HG03521 (cell line): ENCODE results near the gene MYBPC1.
"Not testable (repeated sequence)": the region's sequence is repeated elsewhere in the genome, so short reads cannot be mapped to it uniquely, and the experiment has no call there.

Experiments
- ATAC-seq: cut with Tn5 transposase; IDR thresholded peaks from one replicate; pipeline ENCODE4 v1.9.1; 2021; ENCODE audit warnings: mild to moderate bottlenecking, moderate library complexity; ENCODE audit not compliant: unreplicated experiment

Gene MYBPC1

DNA sequence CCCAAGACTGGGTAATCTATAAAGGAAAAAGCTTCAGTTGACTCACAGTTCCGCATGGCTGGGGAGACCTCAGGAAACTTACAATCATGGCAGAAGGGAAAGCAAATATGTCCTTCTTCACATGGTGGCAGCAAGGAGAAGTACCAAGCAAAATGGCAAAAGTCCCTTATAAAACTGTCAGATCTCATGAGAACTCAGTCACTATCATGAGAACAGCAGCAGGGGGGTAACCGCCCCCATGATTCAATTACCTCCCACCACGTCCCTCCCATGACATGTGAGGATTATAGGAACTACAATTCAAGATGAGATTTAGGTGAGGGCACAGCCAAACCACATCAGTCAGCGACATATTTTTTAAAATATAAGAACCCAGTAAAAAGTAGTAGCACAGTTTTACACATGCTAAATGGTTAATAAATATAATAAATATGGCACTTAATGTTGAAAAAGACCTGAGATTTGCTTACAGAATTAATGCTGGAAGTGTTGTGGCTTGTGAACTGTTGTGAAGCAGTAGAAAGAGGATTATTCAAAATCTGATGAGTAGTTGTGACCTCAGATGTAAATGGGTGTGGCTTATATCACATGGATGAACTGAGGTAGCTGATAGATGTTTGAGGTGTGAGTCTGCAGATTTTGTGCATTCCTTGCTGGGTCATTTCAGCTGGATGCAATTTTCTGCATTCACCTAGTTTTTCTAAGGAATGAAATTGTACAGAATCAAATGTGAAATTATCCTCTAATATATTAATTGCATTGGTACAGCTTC is 55.8 kb downstream of the MYBPC1 start:
- no peak for ATAC-seq

DNA sequence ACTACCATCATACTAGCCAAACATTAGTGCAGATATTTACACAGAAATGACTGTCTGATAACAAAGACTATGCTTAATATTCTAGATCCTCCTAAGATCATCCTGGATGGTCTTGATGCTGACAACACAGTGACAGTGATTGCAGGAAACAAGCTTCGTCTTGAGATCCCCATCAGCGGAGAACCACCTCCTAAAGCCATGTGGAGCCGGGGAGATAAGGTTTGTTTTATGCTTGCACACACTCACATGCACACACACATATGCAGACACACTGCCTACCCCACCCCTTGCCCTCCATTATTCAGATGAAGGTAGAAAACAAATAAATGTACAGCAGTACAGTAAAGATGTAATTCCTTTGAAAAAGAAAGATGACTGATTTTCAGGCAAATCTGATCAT is 58.3 kb downstream of the MYBPC1 start:
- no peak for ATAC-seq

DNA sequence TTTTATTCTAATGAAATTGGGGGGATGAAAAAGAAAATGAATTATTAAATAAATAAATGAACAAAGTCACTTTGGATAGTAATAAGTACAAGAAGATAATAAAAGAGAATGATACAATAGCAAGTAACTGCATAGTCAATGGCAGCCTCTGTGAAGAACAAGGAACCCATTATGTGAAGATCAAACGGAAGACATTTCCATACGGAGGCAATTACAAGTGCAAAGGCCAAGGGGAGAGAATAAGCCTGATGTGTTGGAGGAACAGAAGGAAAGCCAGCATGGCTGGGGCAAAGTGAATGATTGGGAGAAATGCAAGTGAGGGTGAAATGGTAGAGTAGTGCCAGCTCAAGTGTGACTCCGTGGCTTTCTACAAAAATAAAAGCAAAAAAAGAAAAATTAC is 58.7 kb downstream of the MYBPC1 start:
- no peak for ATAC-seq

DNA sequence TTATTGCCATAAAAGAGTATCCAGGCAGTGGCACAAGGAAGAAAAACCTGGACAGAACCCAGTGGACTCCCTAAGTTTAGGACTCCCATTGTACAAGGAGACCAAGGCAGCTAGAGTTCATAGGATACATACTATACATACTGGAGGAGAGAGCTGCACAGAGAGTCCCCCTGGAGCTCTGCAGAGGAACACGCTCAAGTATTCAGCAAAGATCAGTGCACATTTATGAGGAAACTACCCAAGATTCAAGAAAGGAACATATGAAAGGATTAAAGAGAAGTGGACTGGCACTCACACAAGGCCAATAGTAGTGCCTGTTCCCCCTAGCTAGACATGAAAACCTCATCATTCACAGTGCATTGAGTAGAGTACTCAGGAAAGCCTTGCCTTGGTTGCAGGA is 59.7 kb downstream of the MYBPC1 start:
- ATAC-seq = no peak

DNA sequence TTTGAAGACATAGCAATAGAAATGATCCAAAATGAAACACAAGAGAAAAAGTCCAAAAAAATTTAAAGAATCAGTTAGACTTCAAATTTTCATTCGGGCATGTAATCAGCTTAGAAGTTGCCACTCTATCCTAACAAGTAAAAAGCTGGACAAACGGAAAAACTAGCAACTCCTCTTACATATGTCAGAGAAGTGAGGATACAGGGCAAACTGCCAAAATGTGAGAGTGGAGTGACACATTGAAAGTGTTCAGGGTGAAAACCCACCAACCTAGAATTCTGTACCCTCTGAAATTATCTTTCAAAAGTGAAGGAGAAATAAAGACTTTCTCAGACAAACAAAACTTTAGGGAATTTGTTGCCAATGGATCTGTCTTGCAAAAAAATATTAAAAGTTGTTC is 60.6 kb downstream of the MYBPC1 start:
- no peak for ATAC-seq

DNA sequence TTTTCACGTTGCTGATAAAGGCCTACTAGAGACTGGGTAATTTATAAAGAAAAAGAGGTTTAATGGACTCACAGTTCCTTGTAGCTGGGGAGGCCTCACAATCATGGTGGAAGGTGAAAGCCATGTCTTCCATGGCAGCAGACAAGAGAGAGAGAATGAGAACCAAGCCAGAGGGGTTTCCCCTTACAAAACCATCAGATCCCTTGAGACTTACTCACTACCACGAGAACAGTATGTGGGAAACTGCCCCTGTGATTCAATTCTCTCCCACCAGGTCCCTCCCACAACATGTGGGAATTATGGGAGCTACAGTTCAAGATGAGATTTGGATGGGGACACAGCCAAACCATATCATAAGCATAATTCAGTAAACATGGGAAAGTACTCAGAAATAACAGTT is 65.9 kb downstream of the MYBPC1 start:
- ATAC-seq = not testable (repeated sequence)

DNA sequence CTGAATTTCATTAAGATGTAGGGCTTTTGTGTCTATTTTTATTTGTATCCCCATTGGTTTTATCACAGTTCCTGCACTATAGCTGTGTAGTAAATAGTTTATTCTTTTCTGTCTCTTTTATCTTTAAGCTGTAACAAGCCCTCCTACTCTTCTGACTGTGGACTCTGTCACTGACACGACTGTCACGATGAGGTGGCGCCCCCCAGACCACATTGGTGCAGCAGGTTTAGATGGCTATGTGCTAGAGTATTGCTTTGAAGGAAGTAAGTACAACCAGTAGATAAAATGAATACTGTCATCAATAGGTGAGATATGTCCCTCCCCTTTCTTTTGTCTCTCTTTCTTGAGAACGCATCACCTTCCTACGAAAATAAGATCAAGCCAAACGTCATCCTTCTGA is 68.5 kb downstream of the MYBPC1 start:
- no peak for ATAC-seq

DNA sequence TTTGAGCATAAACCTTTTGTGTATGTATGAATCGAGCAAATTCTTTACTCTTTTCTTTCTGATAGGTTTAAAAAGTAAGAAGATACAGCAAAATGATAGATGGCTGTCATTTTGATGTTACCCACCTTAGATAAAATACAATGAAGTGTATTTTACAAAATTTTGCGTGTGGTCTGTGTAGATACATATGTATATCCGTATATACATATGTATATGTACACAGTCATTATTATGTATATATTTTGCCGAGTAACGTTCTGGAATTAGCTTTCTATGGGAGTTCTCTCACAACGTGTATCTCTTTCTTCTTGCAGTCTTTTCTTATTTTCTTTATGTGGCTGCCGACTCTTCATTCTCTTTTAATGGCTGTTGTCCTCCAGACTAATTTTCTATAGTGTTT is 70.2 kb downstream of the MYBPC1 start:
- ATAC-seq = no peak

DNA sequence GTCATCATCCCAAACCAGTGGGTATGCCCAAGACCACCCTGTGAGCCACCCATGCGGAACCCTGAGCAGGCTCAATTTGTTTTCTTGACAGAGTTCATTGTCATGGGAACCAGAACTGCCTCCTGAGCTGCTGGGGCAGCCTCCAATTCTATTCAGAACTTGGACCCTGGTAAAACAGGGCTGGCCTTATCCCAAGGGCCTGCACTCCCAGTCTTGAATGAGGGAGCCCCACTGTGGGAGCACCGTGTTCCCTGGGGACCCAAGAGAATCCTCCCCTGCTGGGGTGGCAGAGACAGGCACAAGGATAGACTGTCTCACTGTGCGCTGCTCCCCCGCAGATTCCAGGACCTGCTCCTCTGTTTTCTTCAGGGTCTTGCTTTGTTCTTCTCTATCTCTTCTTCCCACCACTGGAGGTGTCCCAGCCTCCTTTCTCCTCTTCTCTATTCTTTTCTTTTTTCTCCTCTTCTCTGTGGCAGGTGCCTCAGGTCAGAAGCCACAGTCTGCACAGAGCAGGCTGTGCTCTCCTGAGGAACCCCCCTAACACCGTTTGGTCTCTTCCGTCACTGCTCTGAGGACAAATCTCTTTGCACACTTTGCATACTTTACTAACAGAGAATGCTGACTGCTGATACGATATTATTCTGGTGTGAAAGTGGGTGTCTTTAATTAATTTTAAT is 71.4 kb downstream of the MYBPC1 start:
- no peak for ATAC-seq

DNA sequence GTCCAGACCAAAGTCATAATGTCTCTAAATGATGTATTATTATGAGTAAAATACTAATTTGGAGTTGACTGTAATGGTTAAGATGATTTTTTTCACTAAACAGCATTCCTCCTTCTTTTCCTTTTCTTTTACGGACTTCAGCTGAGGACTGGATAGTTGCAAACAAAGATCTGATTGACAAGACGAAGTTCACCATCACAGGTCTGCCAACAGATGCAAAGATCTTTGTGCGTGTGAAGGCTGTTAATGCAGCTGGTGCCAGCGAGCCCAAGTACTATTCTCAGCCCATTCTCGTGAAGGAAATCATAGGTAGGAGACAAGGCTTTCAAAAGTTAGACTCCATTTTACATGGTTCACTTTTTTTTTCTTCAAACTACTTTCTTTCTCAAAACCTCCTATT is 72.8 kb downstream of the MYBPC1 start:
- no peak for ATAC-seq

DNA sequence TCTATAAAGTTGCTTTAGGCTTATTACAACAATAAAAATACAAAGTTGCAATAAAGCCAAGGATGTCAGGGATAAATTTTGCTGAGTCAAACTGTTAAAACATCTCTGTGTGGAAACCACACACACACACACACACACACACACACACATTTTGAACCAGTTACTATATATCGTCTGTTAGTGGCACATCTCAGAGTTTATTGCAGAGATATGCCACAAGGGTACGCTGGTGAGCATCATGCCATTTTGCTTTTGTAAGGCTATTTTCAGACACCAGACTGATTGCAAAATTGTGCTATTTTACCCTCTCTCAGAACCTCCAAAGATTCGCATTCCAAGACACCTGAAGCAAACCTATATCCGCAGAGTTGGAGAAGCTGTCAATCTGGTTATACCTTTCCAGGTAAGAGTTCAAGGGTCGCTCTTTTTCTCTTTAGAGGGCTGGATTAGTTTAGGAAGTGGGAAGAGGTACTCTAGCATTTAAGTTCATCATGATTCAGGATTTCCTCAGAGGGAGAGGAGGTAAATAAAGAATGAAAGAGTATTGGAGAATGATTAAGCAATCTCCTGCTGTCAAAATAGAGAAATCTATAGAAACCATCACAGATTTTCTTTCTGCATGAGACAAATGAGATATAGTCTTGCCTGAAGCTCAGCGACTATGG is 75.4 kb downstream of the MYBPC1 start:
- ATAC-seq = no peak

DNA sequence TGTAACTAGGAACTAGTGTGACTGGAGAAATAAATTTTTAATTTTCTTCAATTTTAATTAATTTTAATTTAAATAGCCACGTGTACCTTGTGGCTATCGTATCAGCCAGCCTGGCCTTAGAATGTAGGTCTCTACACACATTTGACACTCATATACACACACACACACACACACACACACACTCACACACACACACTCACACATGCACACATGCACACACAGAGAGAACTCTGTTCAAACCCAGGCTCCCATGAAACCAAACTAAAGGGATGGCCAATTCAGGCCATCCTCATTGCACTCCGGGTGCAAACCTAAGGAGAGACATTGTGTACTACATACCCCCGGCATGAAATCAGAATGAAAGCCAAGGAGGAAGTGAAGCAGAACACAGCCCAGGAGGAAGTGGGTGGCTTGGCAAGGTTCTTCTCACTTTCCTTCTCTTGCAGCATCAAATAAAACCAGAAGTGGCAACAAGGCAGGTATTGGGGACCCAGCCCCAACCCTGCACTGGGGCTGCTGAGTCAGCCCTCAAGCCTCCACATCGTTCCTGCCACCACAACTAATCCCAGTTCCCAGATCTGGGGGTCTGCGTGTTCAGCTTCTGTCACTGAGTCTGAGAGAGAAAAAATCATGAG is 76.5 kb downstream of the MYBPC1 start:
- ATAC-seq = peak; percentile 80

DNA sequence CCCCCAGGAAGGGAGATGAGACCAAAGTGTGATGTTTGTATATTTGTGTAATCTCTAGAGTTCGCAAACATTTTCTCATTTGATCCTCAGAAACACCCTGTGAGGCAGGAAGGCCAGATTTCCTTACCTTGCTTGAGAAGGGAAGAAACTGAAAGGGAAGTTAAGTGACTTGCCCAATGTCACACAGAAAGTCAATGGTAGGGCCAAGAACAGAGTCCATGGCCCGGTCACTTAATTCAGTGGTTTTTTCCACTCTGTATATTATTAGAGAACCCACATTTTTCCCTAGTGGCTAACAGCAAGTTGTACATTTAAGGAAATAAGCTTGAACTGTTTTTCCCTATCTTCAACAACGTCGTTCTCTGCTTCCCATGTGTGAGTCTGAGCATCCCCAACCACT is 77.1 kb downstream of the MYBPC1 start:
- no peak for ATAC-seq

DNA sequence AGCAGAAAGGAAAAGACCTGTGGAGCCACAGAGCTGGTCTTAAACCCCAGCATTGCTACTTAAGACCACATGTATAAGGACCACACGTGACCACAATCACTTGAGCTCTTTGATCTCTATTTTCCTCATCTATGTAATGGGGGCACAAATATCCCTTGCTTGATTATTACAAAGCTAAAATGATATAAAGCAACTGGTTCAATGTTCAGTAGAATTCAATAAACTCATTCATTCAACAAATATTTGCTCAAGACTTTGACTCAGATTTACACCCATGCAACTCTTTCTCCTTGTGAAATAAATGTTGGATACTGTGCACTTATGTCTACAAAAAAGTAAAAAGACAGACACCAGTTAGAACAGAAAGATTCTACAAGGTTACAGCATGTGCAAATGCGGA is 80.8 kb downstream of the MYBPC1 start:
- no peak for ATAC-seq

DNA sequence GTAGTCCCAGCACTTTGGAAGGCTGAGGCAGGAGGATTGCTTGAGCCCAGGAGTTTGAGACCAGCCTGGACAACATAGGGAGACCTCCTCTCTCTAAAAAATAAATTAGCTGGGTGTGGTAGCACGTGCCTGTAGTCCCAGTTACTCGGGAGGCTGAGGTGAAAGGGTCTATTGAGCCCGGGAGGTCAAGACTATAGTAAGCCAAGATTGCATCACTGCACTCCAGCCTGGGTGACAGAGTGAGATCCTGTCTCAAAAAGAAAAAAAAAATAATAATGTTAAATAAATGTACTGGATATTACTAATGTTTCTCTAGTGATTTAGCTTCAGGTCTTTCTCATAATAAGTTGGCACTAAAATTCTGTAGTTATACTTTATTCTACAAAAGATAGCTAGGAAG is 81.7 kb downstream of the MYBPC1 start:
- ATAC-seq = not testable (repeated sequence)

DNA sequence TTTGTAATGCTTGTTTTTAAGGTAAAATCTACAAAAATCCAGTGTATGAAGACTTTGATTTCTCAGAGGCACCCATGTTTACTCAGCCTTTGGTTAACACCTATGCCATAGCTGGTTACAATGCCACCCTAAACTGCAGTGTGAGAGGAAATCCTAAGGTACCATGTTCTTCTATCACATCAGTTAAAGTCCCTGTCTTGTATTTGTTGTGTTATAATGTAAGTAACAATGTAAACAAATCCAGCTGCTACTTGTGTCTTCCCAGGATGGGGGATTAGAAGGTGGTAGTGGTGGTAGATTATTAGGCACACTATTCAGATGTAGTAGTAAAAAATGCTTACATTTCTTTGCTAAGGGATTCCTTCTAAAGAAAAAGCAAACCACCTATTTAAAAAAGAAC is 83.3 kb downstream of the MYBPC1 start:
- ATAC-seq = no peak

DNA sequence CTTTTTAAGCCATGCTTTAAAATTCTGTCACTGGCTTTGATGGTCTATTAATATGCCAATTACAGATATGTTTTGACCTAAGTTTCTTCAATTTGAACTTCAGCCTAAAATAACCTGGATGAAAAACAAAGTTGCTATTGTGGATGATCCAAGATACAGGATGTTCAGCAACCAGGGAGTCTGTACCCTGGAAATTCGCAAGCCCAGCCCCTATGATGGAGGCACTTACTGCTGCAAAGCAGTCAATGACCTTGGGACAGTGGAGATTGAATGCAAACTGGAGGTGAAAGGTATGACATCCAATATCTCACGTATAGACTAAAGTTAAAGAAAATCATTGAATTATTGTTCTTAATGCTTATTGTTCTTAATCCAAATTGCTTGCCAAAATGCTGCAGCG is 85.5 kb downstream of the MYBPC1 start:
- ATAC-seq = no peak

DNA sequence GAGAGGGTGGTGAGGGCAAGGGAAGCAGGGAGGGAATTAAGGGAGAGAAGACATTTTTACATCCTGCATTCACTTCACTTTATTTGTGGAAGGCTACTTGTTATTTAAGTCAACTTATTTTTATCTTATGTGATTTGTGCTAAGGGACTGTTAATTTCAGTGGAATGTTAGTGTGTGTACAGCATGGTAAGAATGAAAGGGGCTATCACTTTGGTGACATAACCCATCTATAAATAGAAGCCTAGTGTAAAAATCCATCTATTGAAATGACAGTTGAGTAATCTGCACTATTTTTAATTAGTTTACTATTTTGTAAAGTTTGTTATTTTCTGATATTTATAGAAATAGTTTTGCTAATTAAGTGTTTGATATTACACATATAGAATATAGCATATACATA is 85.9 kb downstream of the MYBPC1 start:
- ATAC-seq = no peak

DNA sequence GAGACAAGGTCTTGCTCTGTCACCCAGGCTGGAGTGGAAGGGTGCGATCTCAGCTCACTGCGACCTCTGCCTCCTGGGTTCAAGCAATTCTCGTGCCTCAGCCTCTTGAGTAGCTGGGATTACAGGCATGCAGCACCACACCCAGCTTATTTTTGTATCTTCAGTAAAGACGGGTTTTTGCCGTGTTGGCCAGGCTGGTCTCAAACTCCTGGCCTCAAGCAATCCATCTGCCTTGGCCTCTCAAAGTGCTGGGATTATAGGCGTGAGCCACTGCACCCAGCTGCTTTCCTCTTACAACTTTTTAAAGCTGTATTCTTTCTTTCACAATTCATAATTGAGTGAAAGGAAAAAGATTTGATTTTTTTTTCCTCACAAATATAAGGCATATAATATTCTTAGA is 86.9 kb downstream of the MYBPC1 start:
- not testable (repeated sequence) for ATAC-seq

DNA sequence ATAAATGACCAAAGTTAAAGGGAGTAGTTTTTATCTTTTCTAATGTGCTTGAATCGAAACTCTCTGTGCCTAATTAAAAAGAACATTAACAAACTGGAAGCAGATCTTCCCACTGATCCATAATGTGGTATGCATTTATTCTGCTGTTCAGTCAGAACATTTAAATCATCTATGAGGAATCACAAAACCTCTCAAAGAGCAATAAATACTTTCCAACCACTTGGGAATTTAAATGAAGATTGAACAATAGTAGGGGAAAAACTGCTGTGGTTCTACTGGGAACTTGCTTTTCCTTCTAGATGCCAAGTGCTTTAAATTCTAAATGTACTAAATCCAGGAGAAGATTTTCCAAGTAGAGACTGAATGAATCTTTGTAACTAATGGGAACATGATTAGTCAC is 90.3 kb downstream of the MYBPC1 start:
- no peak for ATAC-seq

DNA sequence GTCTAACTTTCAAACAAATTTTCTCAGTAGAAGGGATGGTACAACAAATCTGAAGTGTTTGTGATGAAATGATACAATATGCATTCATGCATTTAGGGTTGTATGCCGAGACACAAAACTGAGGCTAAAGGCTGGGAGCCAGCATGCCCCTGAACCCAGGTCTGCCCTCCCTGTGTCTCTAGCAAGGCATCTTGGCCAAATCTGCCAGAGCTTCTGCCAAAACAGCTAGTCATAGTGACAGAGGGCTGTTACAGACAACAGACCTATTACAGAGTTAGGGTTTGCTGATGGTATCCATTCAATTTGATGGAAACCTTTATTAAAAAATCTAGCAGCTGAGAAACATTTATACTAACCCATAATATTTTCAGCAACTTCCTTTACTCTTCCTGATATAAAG is 91.4 kb downstream of the MYBPC1 start:
- no peak for ATAC-seq
